Stromal cell of bone marrow (primary cell): ENCODE measurements around the gene SNHG17.
A peak's percentile ranks its signal among the peaks of the same experiment; 100 is the strongest.
"Not testable (repeated sequence)": the region's sequence is repeated elsewhere in the genome, so short reads cannot be mapped to it uniquely, and the experiment has no call there.

ENCODE experiments used
- DNase-seq: peaks from one replicate; pipeline ENCODE4 v3.0.0-alpha.2; 2012; ENCODE audit warnings: low read depth

Gene SNHG17

GRCh38 chr20:38420388-38421085 is 14.6 kb downstream of the SNHG17 start:
- no peak for DNase-seq

- no peak for DNase-seq
Measured at GRCh38 chr20:38418509-38419204, 16.5 kb downstream of the SNHG17 start.

- no peak for DNase-seq
Measured at GRCh38 chr20:38414769-38415450, 20.2 kb downstream of the SNHG17 start.

- no peak for DNase-seq
Measured at GRCh38 chr20:38412877-38413577, 22.1 kb downstream of the SNHG17 start.

GRCh38 chr20:38407822-38408221 is 27.3 kb downstream of the SNHG17 start:
- not testable (repeated sequence) for DNase-seq

GRCh38 chr20:38407321-38407720 is 27.8 kb downstream of the SNHG17 start:
- no peak for DNase-seq

- no peak for DNase-seq
Measured at GRCh38 chr20:38406476-38406875, 28.7 kb downstream of the SNHG17 start.

GRCh38 chr20:38405132-38405531 is 30.0 kb downstream of the SNHG17 start:
- no peak for DNase-seq

- DNase-seq, result no peak
Measured at GRCh38 chr20:38404016-38404415, 31.1 kb downstream of the SNHG17 start.

GRCh38 chr20:38402816-38403215 is 32.3 kb downstream of the SNHG17 start:
- DNase-seq, result no peak

- no peak for DNase-seq
Measured at GRCh38 chr20:38402089-38402488, 33.0 kb downstream of the SNHG17 start.

GRCh38 chr20:38395751-38396395 is 39.3 kb downstream of the SNHG17 start:
- not testable (repeated sequence) for DNase-seq

GRCh38 chr20:38395165-38395564 is 40.0 kb downstream of the SNHG17 start:
- peak; percentile 4 for DNase-seq

- no peak for DNase-seq
Measured at GRCh38 chr20:38393259-38393658, 41.9 kb downstream of the SNHG17 start.

- no peak for DNase-seq
Measured at GRCh38 chr20:38392356-38392755, 42.8 kb downstream of the SNHG17 start.

- no peak for DNase-seq
Measured at GRCh38 chr20:38387953-38388352, 47.2 kb downstream of the SNHG17 start.

- DNase-seq, result no peak
Measured at GRCh38 chr20:38386851-38387250, 48.3 kb downstream of the SNHG17 start.

- DNase-seq, result no peak
Measured at GRCh38 chr20:38386004-38386403, 49.1 kb downstream of the SNHG17 start.

GRCh38 chr20:38383147-38383546 is 52.0 kb downstream of the SNHG17 start:
- DNase-seq, result no peak

- not testable (repeated sequence) for DNase-seq
Measured at GRCh38 chr20:38377838-38378237, 57.3 kb downstream of the SNHG17 start.

- no peak for DNase-seq
Measured at GRCh38 chr20:38377039-38377685, 58.0 kb downstream of the SNHG17 start.
